HG03442 (cell line): ENCODE measurements around the gene KSR2.
"Not testable (repeated sequence)": the region's sequence is repeated elsewhere in the genome, so short reads cannot be mapped to it uniquely, and the experiment has no call there.

Experiments
- ATAC-seq: cut with Tn5 transposase; IDR thresholded peaks from one replicate; pipeline ENCODE4 v1.9.1; 2021; ENCODE audit warnings: mild to moderate bottlenecking, moderate library complexity; ENCODE audit not compliant: unreplicated experiment

The KSR2 gene

GRCh38 chr12:117860787-117861290 is 108.0 kb downstream of the KSR2 start:
- not testable (repeated sequence) for ATAC-seq

- no peak for ATAC-seq
These were observed 108.7 kb downstream of the KSR2 start for GRCh38 chr12:117860111-117860510.

- peak; percentile 35 for ATAC-seq
These were observed 110.9 kb downstream of the KSR2 start for GRCh38 chr12:117857632-117858612.

- not testable (repeated sequence) for ATAC-seq
These were observed 111.7 kb downstream of the KSR2 start for GRCh38 chr12:117857139-117857538.

- ATAC-seq, result no peak
These were observed 113.6 kb downstream of the KSR2 start for GRCh38 chr12:117855165-117855564.

- no peak for ATAC-seq
These were observed 114.3 kb downstream of the KSR2 start for GRCh38 chr12:117854339-117855012.

- no peak for ATAC-seq
These were observed 115.2 kb downstream of the KSR2 start for GRCh38 chr12:117853600-117853999.

- no peak for ATAC-seq
These were observed 118.7 kb downstream of the KSR2 start for GRCh38 chr12:117850048-117850447.

- ATAC-seq, result no peak
These were observed 121.4 kb downstream of the KSR2 start for GRCh38 chr12:117847371-117847770.

- ATAC-seq, result no peak
These were observed 123.4 kb downstream of the KSR2 start for GRCh38 chr12:117845271-117845904.

GRCh38 chr12:117844114-117844830 is 124.5 kb downstream of the KSR2 start:
- ATAC-seq, result no peak

- ATAC-seq, result no peak
These were observed 126.2 kb downstream of the KSR2 start for GRCh38 chr12:117842630-117843029.

GRCh38 chr12:117842220-117842619 is 126.6 kb downstream of the KSR2 start:
- no peak for ATAC-seq

GRCh38 chr12:117837737-117838050 is 131.1 kb downstream of the KSR2 start:
- ATAC-seq, result no peak

- peak; percentile 47 for ATAC-seq
These were observed 131.6 kb downstream of the KSR2 start for GRCh38 chr12:117836999-117837736.

- no peak for ATAC-seq
These were observed 132.3 kb downstream of the KSR2 start for GRCh38 chr12:117836476-117836875.

- ATAC-seq, result no peak
These were observed 133.6 kb downstream of the KSR2 start for GRCh38 chr12:117835156-117835555.

GRCh38 chr12:117832459-117833457 is 136.0 kb downstream of the KSR2 start:
- ATAC-seq, result no peak

GRCh38 chr12:117830471-117830870 is 138.3 kb downstream of the KSR2 start:
- ATAC-seq, result no peak
